Melanocyte of skin (primary cell): Measurements from ENCODE around the gene FRMPD4. TPM values are rescaled to one million over a fixed set of nuclear protein-coding genes. Genes with fewer than 3 reads are reported as not detected.

Experiments used
- small RNA-seq, 2 donors: library from RNA; depleted of rRNA; stranded (forward); fragments of <200 nt; gene quantifications; one replicate each; pipeline ENCODE3, GENCODE V24; 2012
- total RNA-seq, 2 donors: library from RNA; depleted of rRNA; stranded (reverse); fragments of >200 nt; gene quantifications; 2 replicates each; pipeline ENCODE4 v1.2.3, GENCODE V29; 2012

Gene FRMPD4
- under 1 TPM; 0.33 to 0.34 TPM for total RNA-seq

DNA sequence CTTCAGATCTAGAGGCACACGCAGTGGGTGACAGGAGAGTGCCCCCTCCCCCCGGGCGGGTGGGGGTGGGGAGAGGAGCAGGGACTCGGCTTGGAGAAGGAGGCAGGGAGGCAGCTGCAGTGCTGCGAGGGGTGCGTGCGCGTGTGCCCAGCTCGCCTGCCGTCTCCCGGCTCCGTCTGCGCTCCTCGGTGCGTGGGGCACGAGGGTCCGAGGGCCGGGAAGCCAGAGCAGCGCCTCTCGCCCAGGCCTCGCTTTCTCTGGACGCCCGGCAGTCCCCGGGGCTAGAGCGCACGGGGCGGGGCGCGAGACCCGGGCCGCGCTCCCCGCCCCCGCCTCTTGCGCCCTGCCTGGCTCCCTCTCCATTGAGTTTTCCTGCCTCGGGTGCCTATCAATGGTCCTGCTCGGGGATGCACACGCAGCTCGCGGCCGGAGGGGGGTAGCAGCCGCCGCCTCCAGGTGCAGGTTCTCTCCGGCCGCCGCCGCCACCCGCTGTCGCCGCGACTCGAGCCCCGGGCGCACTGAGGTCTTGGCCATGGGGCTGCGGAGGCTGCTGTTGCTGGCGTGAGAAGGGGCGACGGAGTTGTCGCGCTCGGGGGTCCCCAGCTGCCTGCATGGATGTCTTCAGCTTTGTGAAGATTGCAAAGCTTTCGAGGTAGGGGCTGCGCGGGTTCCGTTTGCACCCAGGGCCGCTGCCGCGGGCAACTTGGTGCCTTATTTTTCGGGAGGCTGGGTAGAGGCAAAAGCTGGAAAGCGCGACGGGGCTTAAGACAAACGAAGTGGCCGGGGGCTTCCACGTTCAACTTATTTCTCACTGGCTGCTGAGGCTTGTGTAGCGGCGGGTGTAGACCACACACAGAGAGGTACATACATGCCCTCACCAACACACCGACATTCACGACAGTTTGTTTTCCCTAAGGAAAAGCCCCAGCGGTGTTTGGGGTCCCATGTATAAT lies at the start of gene FRMPD4:
Gene FRMPD4 (plus strand): TSS at position 113 of the 953 bp plus-strand sequence. CDS start 499 bp downstream, at position 612.

Small RNAs within 50 kb of the gene (small RNA-seq; reads per million reads assigned to genes)
- gene AC119619.1 (0 reads per million in 2 donors), gene RF00019 (0 reads per million in 2 donors), gene RN7SKP290 (0 reads per million in 2 donors)
